Hepatocyte (in vitro differentiated cells): Measurements from ENCODE around the gene SLC25A34. TPM values are rescaled to one million over a fixed set of nuclear protein-coding genes. Genes with fewer than 3 reads are reported as not detected.

Experiments used
- DNase-seq: peaks from one replicate; pipeline ENCODE4 v3.0.0-alpha.2; 2016; ENCODE audit warnings: low spot score
- H2AFZ ChIP-seq: fragments of 200-600 bp; sonication (generic); 2 replicates; pipeline ENCODE4 v1.6.0; 2016; ENCODE audit warnings: antibody characterized with exemption, mild to moderate bottlenecking
- H3K27ac ChIP-seq: fragments of 200-600 bp; sonication (generic); 2 replicates; pipeline ENCODE4 v1.5.1; 2016; ENCODE audit warnings: mild to moderate bottlenecking
- H3K27me3 ChIP-seq: fragments of 200-600 bp; sonication (generic); 2 replicates; pipeline ENCODE4 v1.6.1; 2016
- H3K36me3 ChIP-seq: fragments of 200-600 bp; sonication (generic); replicated peaks from 2 replicates; pipeline ENCODE4 v1.5.1; 2016; ENCODE audit warnings: low read depth; ENCODE audit not compliant: insufficient read depth
- H3K4me1 ChIP-seq: fragments of 200-600 bp; sonication (generic); 2 replicates; pipeline ENCODE4 v1.5.1; 2016; ENCODE audit warnings: mild to moderate bottlenecking, moderate library complexity; ENCODE audit not compliant: insufficient read depth
- H3K4me2 ChIP-seq: fragments of 200-600 bp; sonication (generic); 2 replicates; pipeline ENCODE4 v1.6.0; 2016
- H3K4me3 ChIP-seq: fragments of 200-600 bp; sonication (generic); 2 replicates; pipeline ENCODE4 v1.5.1; 2016; ENCODE audit warnings: mild to moderate bottlenecking
- H3K79me2 ChIP-seq: fragments of 200-600 bp; sonication (generic); 2 replicates; pipeline ENCODE4 v1.6.0; 2017; ENCODE audit warnings: mild to moderate bottlenecking
- H3K9me2 ChIP-seq: fragments of 200-600 bp; sonication (generic); replicated peaks from 2 replicates; pipeline ENCODE4 v1.6.0; 2017; ENCODE audit warnings: mild to moderate bottlenecking; ENCODE audit not compliant: insufficient read depth
- H3K9me3 ChIP-seq: fragments of 200-600 bp; sonication (generic); 2 replicates; pipeline ENCODE4 v1.5.1; 2016; ENCODE audit warnings: low read depth, mild to moderate bottlenecking
- H4K20me1 ChIP-seq: fragments of 200-600 bp; sonication (generic); 2 replicates; pipeline ENCODE4 v1.6.0; 2016; ENCODE audit warnings: mild to moderate bottlenecking; ENCODE audit not compliant: insufficient read depth, poor library complexity, severe bottlenecking
- EZH2 ChIP-seq: fragments of 200-600 bp; sonication (generic); IDR thresholded peaks from 2 replicates; pipeline ENCODE4 v1.6.1; 2016; ENCODE audit warnings: antibody characterized with exemption, mild to moderate bottlenecking, borderline replicate concordance
- EZH2phosphoT487 ChIP-seq: fragments of 200-600 bp; sonication (generic); IDR thresholded peaks from one replicate; pipeline ENCODE4 v1.6.1; 2018; ENCODE audit warnings: antibody characterized with exemption, mild to moderate bottlenecking, low read depth, moderate library complexity; ENCODE audit not compliant: unreplicated experiment, severe bottlenecking
- WGBS: methylation state at CpG from one replicate; pipeline ENCODE4 v1.1.6; 2016; ENCODE audit warnings: low lambda C conversion rate; ENCODE audit errors: missing lambda C conversion rate; 5-methylcytosine and 5-hydroxymethylcytosine counted together
- polyA plus RNA-seq: library from polyadenylated mRNA; unstranded; fragments of >200 nt; fragmentation: Nextera tagmentation; extraction: Ambion mirVana; gene quantifications from 2 replicates; pipeline ENCODE4 v1.2.1, GENCODE V29; 2016
- total RNA-seq: library from RNA; depleted of rRNA; stranded (reverse); fragments of >200 nt; gene quantifications from 2 replicates; pipeline ENCODE4 v1.2.3, GENCODE V29; 2014
- TF ChIP-seq, protein P1 (sequence below): fragments of 200-600 bp; sonication (generic); IDR thresholded peaks from 2 replicates; pipeline ENCODE4 v1.5.1; 2016; ENCODE audit warnings: antibody characterized with exemption, mild to moderate bottlenecking; ENCODE audit not compliant: poor library complexity

The SLC25A34 gene
- total and polyA plus RNA-seq, 2 experiments from 2014 or later = 0.71 to 0.87 TPM

DNA sequence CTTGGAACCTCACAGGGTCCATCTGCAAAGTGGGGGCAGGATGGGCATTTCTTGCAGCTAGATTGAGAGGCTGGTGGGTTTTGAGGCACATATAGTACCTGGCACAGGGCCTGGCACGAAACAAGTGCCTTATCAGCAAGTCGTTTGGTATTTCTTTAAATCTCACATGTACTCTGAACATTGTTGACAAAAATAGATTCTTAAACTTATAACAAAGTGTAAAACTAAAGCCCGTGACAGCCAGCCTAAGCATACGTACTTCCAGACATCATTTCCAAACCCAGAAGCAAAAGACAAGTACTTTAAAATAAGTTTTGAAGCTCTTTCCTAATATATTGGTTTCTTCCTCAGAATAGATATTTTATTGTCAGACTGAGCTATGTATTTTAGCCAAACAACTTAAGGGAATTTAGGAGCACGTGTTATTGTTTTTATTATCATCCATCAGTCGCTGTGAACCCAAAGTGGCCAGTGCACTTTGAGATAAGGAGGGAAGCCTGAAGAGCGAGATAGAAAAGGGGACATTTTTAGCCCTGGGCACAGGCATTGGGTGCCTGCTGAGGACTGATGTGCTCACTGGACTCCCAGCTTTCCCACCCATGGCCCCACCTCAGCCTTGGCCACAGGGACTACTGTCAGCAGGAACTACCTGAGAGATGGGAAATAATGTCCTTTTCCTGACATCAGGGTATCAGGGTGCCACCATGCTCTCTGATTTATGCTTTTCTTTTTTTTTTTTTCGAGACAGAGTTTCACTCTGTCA lies 25.5 kb downstream of the SLC25A34 start:
- Histone ChIP-seq H4K20me1 (peaks cover 46% of the 10 kb centered on the region), H3K4me1 (peaks cover 56% of the 10 kb centered on the region), H3K4me2 (peak overlapping the region; percentile 87), H3K27ac (peak overlapping the region; percentile 95), H2AFZ (no peak overlapping the region), H3K9me3 (no peaks in the 10 kb centered on the region), H3K27me3 (no peaks in the 10 kb centered on the region), H3K9me2 (no peaks in the 10 kb centered on the region), H3K79me2 (peaks cover 73% of the 10 kb centered on the region), H3K36me3 (no peaks in the 10 kb centered on the region), H3K4me3 (no peak overlapping the region)
- TF ChIP-seq, protein P1, sequence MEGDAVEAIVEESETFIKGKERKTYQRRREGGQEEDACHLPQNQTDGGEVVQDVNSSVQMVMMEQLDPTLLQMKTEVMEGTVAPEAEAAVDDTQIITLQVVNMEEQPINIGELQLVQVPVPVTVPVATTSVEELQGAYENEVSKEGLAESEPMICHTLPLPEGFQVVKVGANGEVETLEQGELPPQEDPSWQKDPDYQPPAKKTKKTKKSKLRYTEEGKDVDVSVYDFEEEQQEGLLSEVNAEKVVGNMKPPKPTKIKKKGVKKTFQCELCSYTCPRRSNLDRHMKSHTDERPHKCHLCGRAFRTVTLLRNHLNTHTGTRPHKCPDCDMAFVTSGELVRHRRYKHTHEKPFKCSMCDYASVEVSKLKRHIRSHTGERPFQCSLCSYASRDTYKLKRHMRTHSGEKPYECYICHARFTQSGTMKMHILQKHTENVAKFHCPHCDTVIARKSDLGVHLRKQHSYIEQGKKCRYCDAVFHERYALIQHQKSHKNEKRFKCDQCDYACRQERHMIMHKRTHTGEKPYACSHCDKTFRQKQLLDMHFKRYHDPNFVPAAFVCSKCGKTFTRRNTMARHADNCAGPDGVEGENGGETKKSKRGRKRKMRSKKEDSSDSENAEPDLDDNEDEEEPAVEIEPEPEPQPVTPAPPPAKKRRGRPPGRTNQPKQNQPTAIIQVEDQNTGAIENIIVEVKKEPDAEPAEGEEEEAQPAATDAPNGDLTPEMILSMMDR = no peak
- no peak for TF ChIP-seq EZH2phosphoT487
- no peak for TF ChIP-seq EZH2
- 61% methylated on average over 8 of the region's 8 CpGs for WGBS
- no peak for DNase-seq

DNA sequence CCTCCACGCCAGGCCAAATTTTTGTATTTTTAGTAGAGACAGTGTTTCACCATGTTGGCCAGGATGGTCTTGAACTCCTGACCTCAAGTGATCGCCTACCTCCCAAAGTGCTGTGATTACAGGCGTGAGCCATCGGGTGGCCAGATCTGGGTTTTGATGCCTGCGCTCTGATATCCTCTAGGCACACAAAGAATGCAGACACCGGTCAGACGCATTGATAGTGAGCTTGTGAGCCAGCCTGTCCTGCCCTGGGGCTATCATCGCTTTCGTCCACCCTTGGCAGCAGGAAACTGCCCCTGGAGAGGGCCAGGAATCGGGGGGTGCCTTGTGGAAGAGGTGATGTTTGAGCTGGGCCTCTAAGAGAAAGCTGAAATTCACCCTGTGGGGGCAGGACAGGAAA lies 26.5 kb downstream of the SLC25A34 start:
- H3K4me2 ChIP-seq = peak overlapping the region; percentile 20
- no peaks in the 10 kb centered on the region for H3K9me2 ChIP-seq
- no peak overlapping the region for H3K4me3 ChIP-seq
- no peak overlapping the region for H3K27ac ChIP-seq
- peaks cover 46% of the 10 kb centered on the region for H4K20me1 ChIP-seq
- no peaks in the 10 kb centered on the region for H3K9me3 ChIP-seq
- H3K27me3 ChIP-seq = no peaks in the 10 kb centered on the region
- DNase-seq = no peak
- H2AFZ ChIP-seq = no peak overlapping the region
- WGBS = 64% methylated on average over 10 of the region's 10 CpGs
- H3K79me2 ChIP-seq = peaks cover 76% of the 10 kb centered on the region
- peaks cover 50% of the 10 kb centered on the region for H3K4me1 ChIP-seq
- TF ChIP-seq, protein P1 = no peak
- TF ChIP-seq EZH2phosphoT487 (no peak), EZH2 (no peak)
- H3K36me3 ChIP-seq = no peaks in the 10 kb centered on the region

DNA sequence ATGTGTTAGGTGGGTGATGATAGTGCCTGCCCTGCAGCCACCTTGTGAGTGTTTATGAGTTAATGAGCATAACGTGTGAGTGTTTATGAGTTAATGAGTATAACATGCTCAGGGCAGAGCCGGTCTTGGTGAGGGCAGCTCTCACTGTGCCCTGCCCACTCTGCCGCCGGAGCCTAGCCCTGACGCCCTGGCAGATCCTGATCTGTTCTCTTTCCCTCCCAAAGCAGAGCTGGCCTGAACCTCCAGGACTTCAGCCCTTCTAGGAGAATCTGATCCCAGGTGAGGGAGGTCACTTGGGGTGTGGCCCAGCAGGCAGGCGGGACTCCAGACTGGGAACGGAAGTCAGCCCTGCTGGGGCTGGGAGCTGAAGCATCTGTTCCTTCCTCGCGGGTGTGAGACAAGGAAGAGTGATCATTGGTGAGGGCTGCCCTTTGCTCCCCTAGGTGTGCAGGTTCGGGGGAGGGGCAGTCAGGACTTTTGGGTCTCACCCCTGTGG lies 28.3 kb downstream of the SLC25A34 start:
- TF ChIP-seq EZH2 (no peak), EZH2phosphoT487 (no peak)
- TF ChIP-seq, protein P1 = no peak
- no peaks in the 10 kb centered on the region for H3K9me2 ChIP-seq
- H4K20me1 ChIP-seq = peaks cover 46% of the 10 kb centered on the region
- 63% methylated on average over 10 of the region's 10 CpGs for WGBS
- peak; percentile 61 for DNase-seq
- H3K9me3 ChIP-seq = no peaks in the 10 kb centered on the region
- peaks cover 72% of the 10 kb centered on the region for H3K79me2 ChIP-seq
- H3K4me3 ChIP-seq = no peak overlapping the region
- H3K36me3 ChIP-seq = no peaks in the 10 kb centered on the region
- peaks cover 43% of the 10 kb centered on the region for H3K4me1 ChIP-seq
- H3K4me2 ChIP-seq = peak overlapping the region; percentile 46
- peak overlapping the region; percentile 49 for H3K27ac ChIP-seq
- H2AFZ ChIP-seq = no peak overlapping the region
- no peaks in the 10 kb centered on the region for H3K27me3 ChIP-seq
